Measurements from ENCODE around the gene ARMC8.

DNA sequence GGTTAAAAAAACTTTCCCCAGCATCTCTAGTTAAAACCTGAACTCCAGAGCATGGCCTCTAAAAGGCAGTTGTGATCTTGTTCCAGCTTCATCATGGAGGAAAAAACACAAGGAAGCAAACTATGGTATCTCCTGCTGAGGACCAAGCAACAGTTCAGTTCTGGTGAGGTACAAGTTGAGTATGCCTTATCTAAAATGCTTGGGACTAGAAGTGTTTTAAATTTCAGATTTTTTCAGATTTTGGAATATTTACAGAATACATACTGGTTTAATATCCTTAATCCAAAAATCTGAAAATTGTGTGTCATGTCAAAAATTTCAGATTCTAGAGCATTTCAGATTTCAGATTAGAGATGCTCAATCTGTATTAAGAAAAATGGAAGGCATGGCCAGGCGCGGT, 22.0 kb upstream of the ARMC8 start:
- TF ChIP-seq, protein P1, sequence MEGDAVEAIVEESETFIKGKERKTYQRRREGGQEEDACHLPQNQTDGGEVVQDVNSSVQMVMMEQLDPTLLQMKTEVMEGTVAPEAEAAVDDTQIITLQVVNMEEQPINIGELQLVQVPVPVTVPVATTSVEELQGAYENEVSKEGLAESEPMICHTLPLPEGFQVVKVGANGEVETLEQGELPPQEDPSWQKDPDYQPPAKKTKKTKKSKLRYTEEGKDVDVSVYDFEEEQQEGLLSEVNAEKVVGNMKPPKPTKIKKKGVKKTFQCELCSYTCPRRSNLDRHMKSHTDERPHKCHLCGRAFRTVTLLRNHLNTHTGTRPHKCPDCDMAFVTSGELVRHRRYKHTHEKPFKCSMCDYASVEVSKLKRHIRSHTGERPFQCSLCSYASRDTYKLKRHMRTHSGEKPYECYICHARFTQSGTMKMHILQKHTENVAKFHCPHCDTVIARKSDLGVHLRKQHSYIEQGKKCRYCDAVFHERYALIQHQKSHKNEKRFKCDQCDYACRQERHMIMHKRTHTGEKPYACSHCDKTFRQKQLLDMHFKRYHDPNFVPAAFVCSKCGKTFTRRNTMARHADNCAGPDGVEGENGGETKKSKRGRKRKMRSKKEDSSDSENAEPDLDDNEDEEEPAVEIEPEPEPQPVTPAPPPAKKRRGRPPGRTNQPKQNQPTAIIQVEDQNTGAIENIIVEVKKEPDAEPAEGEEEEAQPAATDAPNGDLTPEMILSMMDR (IDR thresholded peaks at IDR 0.05; ENCODE audit: borderline replicate concordance, extremely low read depth, low read length, poor library complexity, severe bottlenecking) = no peak
- no peak for TF ChIP-seq EZH2 (IDR thresholded peaks at IDR 0.05; ENCODE audit: borderline replicate concordance, low read depth, low read length, severe bottlenecking)
